ENCODE data around the gene SEC14L5.

Gene SEC14L5

GRCh38 chr16:4915226-4915761 lies 42.8 kb upstream of the SEC14L5 start:
- H3K79me2 ChIP-seq (ENCODE audit: insufficient read depth, low read depth) = no peaks in the 10 kb centered on the region
- H3K4me2 ChIP-seq = no peak overlapping the region
- no peak overlapping the region for H3K27ac ChIP-seq
- no peak overlapping the region for H3K4me3 ChIP-seq (IDR thresholded peaks at IDR 0.05; ENCODE audit: insufficient read depth, low read depth, low read length)
- H3K36me3 ChIP-seq (ENCODE audit: insufficient read depth) = no peaks in the 10 kb centered on the region
- no peak for TF ChIP-seq CTCF (conservative IDR thresholded peaks at IDR 0.05; ENCODE audit: low read depth, low read length)
- no peak overlapping the region for H3K9ac ChIP-seq
- H3K4me1 ChIP-seq (ENCODE audit: low read depth, poor library complexity, severe bottlenecking) = peaks cover 23% of the 10 kb centered on the region
- H3K27me3 ChIP-seq (ENCODE audit: insufficient read depth, low read depth) = no peaks in the 10 kb centered on the region
- H2AFZ ChIP-seq (ENCODE audit: low read depth) = no peak overlapping the region
- H4K20me1 ChIP-seq (ENCODE audit: insufficient read depth) = no peaks in the 10 kb centered on the region

GRCh38 chr16:4917117-4917516 lies 41.0 kb upstream of the SEC14L5 start:
- TF ChIP-seq CTCF (conservative IDR thresholded peaks at IDR 0.05; ENCODE audit: low read depth, low read length) = no peak
- H3K4me2 ChIP-seq = no peak overlapping the region
- H3K4me1 ChIP-seq (ENCODE audit: low read depth, poor library complexity, severe bottlenecking) = peaks cover 23% of the 10 kb centered on the region
- no peak overlapping the region for H3K9ac ChIP-seq
- H3K36me3 ChIP-seq (ENCODE audit: insufficient read depth) = no peaks in the 10 kb centered on the region
- no peak overlapping the region for H2AFZ ChIP-seq (ENCODE audit: low read depth)
- H3K27me3 ChIP-seq (ENCODE audit: insufficient read depth, low read depth) = no peaks in the 10 kb centered on the region
- no peak overlapping the region for H3K27ac ChIP-seq
- H4K20me1 ChIP-seq (ENCODE audit: insufficient read depth) = no peaks in the 10 kb centered on the region
- H3K4me3 ChIP-seq (IDR thresholded peaks at IDR 0.05; ENCODE audit: insufficient read depth, low read depth, low read length) = no peak overlapping the region
- no peaks in the 10 kb centered on the region for H3K79me2 ChIP-seq (ENCODE audit: insufficient read depth, low read depth)

- Histone ChIP-seq H3K4me1 (ENCODE audit: low read depth, poor library complexity, severe bottlenecking) (peaks cover 8% of the 10 kb centered on the region), H2AFZ (ENCODE audit: low read depth) (no peak overlapping the region), H3K9ac (no peak overlapping the region), H3K27ac (no peak overlapping the region), H3K4me3 (IDR thresholded peaks at IDR 0.05; ENCODE audit: insufficient read depth, low read depth, low read length) (no peak overlapping the region), H3K4me2 (no peak overlapping the region), H3K79me2 (ENCODE audit: insufficient read depth, low read depth) (no peaks in the 10 kb centered on the region), H4K20me1 (ENCODE audit: insufficient read depth) (no peaks in the 10 kb centered on the region), H3K27me3 (ENCODE audit: insufficient read depth, low read depth) (no peaks in the 10 kb centered on the region), H3K36me3 (ENCODE audit: insufficient read depth) (no peaks in the 10 kb centered on the region)
- TF ChIP-seq CTCF (conservative IDR thresholded peaks at IDR 0.05; ENCODE audit: low read depth, low read length) = no peak
Measured at GRCh38 chr16:4918781-4919251, 39.3 kb upstream of the SEC14L5 start.

GRCh38 chr16:4920826-4921225 lies 37.3 kb upstream of the SEC14L5 start:
- H3K79me2 ChIP-seq (ENCODE audit: insufficient read depth, low read depth) = no peaks in the 10 kb centered on the region

More at GRCh38 chr16:4920826-4921225, 37.3 kb upstream of the SEC14L5 start:
- Histone ChIP-seq H3K9ac (no peak overlapping the region), H3K4me2 (no peak overlapping the region), H3K4me3 (IDR thresholded peaks at IDR 0.05; ENCODE audit: insufficient read depth, low read depth, low read length) (no peak overlapping the region), H3K36me3 (ENCODE audit: insufficient read depth) (no peaks in the 10 kb centered on the region), H3K27me3 (ENCODE audit: insufficient read depth, low read depth) (no peaks in the 10 kb centered on the region), H4K20me1 (ENCODE audit: insufficient read depth) (no peaks in the 10 kb centered on the region), H2AFZ (ENCODE audit: low read depth) (no peak overlapping the region), H3K27ac (no peak overlapping the region), H3K4me1 (ENCODE audit: low read depth, poor library complexity, severe bottlenecking) (no peaks in the 10 kb centered on the region)
- TF ChIP-seq CTCF (conservative IDR thresholded peaks at IDR 0.05; ENCODE audit: low read depth, low read length) = no peak

All from KMS-11 (cell line).